ENCODE data around the gene ZNF148.

Gene ZNF148

GRCh38 chr3:125194061-125194848, 180.9 kb downstream of the ZNF148 start:
- DNase-seq (ENCODE audit: low read depth in 1 of 2, low spot score in 1 of 2) = no peak
- no peak for TF ChIP-seq JUND (IDR thresholded peaks at IDR 0.05; ENCODE audit: low read depth)
- in situ Hi-C loops (cut with HindIII; ENCODE audit: low pct_unique_long_range_greater_than_20kb, low sequenced_read_pairs) = no loop called here

- in situ Hi-C loops (cut with HindIII; ENCODE audit: low pct_unique_long_range_greater_than_20kb, low sequenced_read_pairs) = no loop called here
- peak; percentile 56 to 65 for DNase-seq (ENCODE audit: low read depth in 1 of 2, low spot score in 1 of 2)
- TF ChIP-seq JUND (IDR thresholded peaks at IDR 0.05; ENCODE audit: low read depth) = no peak
These were observed 182.7 kb downstream of the ZNF148 start for GRCh38 chr3:125192190-125193035.

- no peak for TF ChIP-seq JUND (IDR thresholded peaks at IDR 0.05; ENCODE audit: low read depth)
- DNase-seq (ENCODE audit: low read depth in 1 of 2, low spot score in 1 of 2) = no peak
- in situ Hi-C loops (cut with HindIII; ENCODE audit: low pct_unique_long_range_greater_than_20kb, low sequenced_read_pairs) = no loop called here
These were observed 183.4 kb downstream of the ZNF148 start for GRCh38 chr3:125191730-125192129.

- no peak for TF ChIP-seq JUND (IDR thresholded peaks at IDR 0.05; ENCODE audit: low read depth)
- in situ Hi-C loops (cut with HindIII; ENCODE audit: low pct_unique_long_range_greater_than_20kb, low sequenced_read_pairs) = no loop called here
- no peak for DNase-seq (ENCODE audit: low read depth in 1 of 2, low spot score in 1 of 2)
These were observed 183.9 kb downstream of the ZNF148 start for GRCh38 chr3:125191256-125191655.

- no peak for TF ChIP-seq JUND (IDR thresholded peaks at IDR 0.05; ENCODE audit: low read depth)
- no peak for DNase-seq (ENCODE audit: low read depth in 1 of 2, low spot score in 1 of 2)
- in situ Hi-C loops (cut with HindIII; ENCODE audit: low pct_unique_long_range_greater_than_20kb, low sequenced_read_pairs) = no loop called here
These were observed 184.3 kb downstream of the ZNF148 start for GRCh38 chr3:125190786-125191185.

GRCh38 chr3:125189378-125190165, 185.6 kb downstream of the ZNF148 start:
- in situ Hi-C loops (cut with HindIII; ENCODE audit: low pct_unique_long_range_greater_than_20kb, low sequenced_read_pairs) = no loop called here
- TF ChIP-seq JUND (IDR thresholded peaks at IDR 0.05; ENCODE audit: low read depth) = no peak
- DNase-seq (ENCODE audit: low read depth in 1 of 2, low spot score in 1 of 2) = no peak

- in situ Hi-C loops (cut with HindIII; ENCODE audit: low pct_unique_long_range_greater_than_20kb, low sequenced_read_pairs) = no loop called here
- no peak for DNase-seq (ENCODE audit: low read depth in 1 of 2, low spot score in 1 of 2)
- no peak for TF ChIP-seq JUND (IDR thresholded peaks at IDR 0.05; ENCODE audit: low read depth)
These were observed 186.2 kb downstream of the ZNF148 start for GRCh38 chr3:125188955-125189354.

GRCh38 chr3:125187599-125187910, 187.6 kb downstream of the ZNF148 start:
- TF ChIP-seq JUND (IDR thresholded peaks at IDR 0.05; ENCODE audit: low read depth) = no peak
- DNase-seq (ENCODE audit: low read depth in 1 of 2, low spot score in 1 of 2) = no peak
- in situ Hi-C loops (cut with HindIII; ENCODE audit: low pct_unique_long_range_greater_than_20kb, low sequenced_read_pairs) = no loop called here

GRCh38 chr3:125186800-125187598, 188.1 kb downstream of the ZNF148 start:
- TF ChIP-seq JUND (IDR thresholded peaks at IDR 0.05; ENCODE audit: low read depth) = no peak
- in situ Hi-C loops (cut with HindIII; ENCODE audit: low pct_unique_long_range_greater_than_20kb, low sequenced_read_pairs) = no loop called here
- no peak for DNase-seq (ENCODE audit: low read depth in 1 of 2, low spot score in 1 of 2)

- DNase-seq (ENCODE audit: low read depth in 1 of 2, low spot score in 1 of 2) = no peak
- no peak for TF ChIP-seq JUND (IDR thresholded peaks at IDR 0.05; ENCODE audit: low read depth)
- in situ Hi-C loops (cut with HindIII; ENCODE audit: low pct_unique_long_range_greater_than_20kb, low sequenced_read_pairs) = no loop called here
These were observed 188.8 kb downstream of the ZNF148 start for GRCh38 chr3:125186261-125186787.

GRCh38 chr3:125185805-125186204, 189.3 kb downstream of the ZNF148 start:
- no peak for DNase-seq (ENCODE audit: low read depth in 1 of 2, low spot score in 1 of 2)
- TF ChIP-seq JUND (IDR thresholded peaks at IDR 0.05; ENCODE audit: low read depth) = no peak
- in situ Hi-C loops (cut with HindIII; ENCODE audit: low pct_unique_long_range_greater_than_20kb, low sequenced_read_pairs) = no loop called here

- no peak for TF ChIP-seq JUND (IDR thresholded peaks at IDR 0.05; ENCODE audit: low read depth)
- in situ Hi-C loops (cut with HindIII; ENCODE audit: low pct_unique_long_range_greater_than_20kb, low sequenced_read_pairs) = no loop called here
These were observed 195.3 kb downstream of the ZNF148 start for GRCh38 chr3:125179884-125180240.

More at GRCh38 chr3:125179884-125180240, 195.3 kb downstream of the ZNF148 start:
- no peak for DNase-seq (ENCODE audit: low read depth in 1 of 2, low spot score in 1 of 2)
